ENCODE data around the gene DEPDC4.

DEPDC4 gene

GRCh38 chr12:100200463-100201181, 66.3 kb downstream of the DEPDC4 start, which contains the start of gene ACTR6:
Gene ACTR6, plus strand, starts transcription at chr12:100200815. Its CDS starts 37 bp downstream, at chr12:100200852.
- H3K4me3 ChIP-seq (replicated peaks; ENCODE audit: low read depth, low read length), result peak within 1 kb of the TSS; percentile 66
- peak; percentile 91 for DNase-seq (ENCODE audit: extremely low read depth, low read depth)
- TF ChIP-seq CTCF (IDR thresholded peaks at IDR 0.05; ENCODE audit: low read depth, low read length, missing control alignments), result no peak

- peak overlapping the region; percentile 66 for H3K4me3 ChIP-seq (replicated peaks; ENCODE audit: low read depth, low read length)
- no peak for DNase-seq (ENCODE audit: extremely low read depth, low read depth)
- no peak for TF ChIP-seq CTCF (IDR thresholded peaks at IDR 0.05; ENCODE audit: low read depth, low read length, missing control alignments)
Measured at GRCh38 chr12:100199347-100200149, 67.3 kb downstream of the DEPDC4 start.

- no peak for DNase-seq (ENCODE audit: extremely low read depth, low read depth)
- no peak for TF ChIP-seq CTCF (IDR thresholded peaks at IDR 0.05; ENCODE audit: low read depth, low read length, missing control alignments)
- H3K4me3 ChIP-seq (replicated peaks; ENCODE audit: low read depth, low read length), result peak overlapping the region; percentile 66
Measured at GRCh38 chr12:100199023-100199346, 67.9 kb downstream of the DEPDC4 start.

GRCh38 chr12:100197486-100197885, 69.4 kb downstream of the DEPDC4 start:
- H3K4me3 ChIP-seq (replicated peaks; ENCODE audit: low read depth, low read length), result no peak overlapping the region
- TF ChIP-seq CTCF (IDR thresholded peaks at IDR 0.05; ENCODE audit: low read depth, low read length, missing control alignments), result no peak
- DNase-seq (ENCODE audit: extremely low read depth, low read depth), result no peak

- no peak for DNase-seq (ENCODE audit: extremely low read depth, low read depth)
- TF ChIP-seq CTCF (IDR thresholded peaks at IDR 0.05; ENCODE audit: low read depth, low read length, missing control alignments), result no peak
- no peak overlapping the region for H3K4me3 ChIP-seq (replicated peaks; ENCODE audit: low read depth, low read length)
Measured at GRCh38 chr12:100193085-100193484, 73.8 kb downstream of the DEPDC4 start.

All from HFF-Myc (cell line).